Measurements from ENCODE around the gene C5orf58.

Gene C5orf58

DNA sequence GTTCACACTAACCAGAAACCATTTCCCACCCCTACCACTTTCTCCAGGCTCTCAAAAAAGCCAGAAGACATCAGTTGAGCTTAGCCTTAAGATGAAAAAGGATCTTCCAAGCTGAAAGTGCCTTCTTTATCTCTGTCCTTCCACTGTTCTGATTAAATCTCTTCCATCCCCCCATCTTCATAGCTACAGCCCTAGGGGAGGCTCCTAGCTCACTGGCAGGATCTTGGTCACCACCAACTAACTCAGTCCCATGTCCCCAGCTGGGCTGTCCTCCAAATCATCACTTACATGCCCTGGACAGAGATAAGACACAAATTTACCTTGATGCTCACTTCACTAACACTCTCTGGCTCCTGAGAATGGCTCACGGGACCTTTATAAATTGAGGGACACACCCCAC lies 50.5 kb downstream of the C5orf58 start:
- no peak for DNase-seq (ENCODE audit: low read depth)

DNA sequence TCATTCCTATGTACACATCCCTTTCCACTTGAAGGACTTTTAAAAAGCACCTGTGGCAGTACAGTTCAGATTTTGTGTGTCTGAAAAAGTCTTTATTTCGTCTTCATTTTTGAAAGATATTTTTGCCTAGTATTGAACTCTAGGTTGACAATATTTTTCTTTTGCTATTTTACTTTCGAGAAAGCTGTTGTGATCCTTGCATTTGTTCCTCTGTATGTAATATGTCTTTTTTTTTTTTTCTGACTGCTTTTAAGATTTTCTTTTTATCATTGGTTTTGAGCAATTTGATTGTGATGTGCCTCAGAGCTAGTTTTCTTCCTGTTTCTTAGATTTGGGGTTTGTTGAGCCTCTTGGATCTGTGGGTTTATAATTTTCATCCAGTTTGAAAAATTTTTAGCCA lies 51.4 kb downstream of the C5orf58 start:
- DNase-seq (ENCODE audit: low read depth): no peak

DNA sequence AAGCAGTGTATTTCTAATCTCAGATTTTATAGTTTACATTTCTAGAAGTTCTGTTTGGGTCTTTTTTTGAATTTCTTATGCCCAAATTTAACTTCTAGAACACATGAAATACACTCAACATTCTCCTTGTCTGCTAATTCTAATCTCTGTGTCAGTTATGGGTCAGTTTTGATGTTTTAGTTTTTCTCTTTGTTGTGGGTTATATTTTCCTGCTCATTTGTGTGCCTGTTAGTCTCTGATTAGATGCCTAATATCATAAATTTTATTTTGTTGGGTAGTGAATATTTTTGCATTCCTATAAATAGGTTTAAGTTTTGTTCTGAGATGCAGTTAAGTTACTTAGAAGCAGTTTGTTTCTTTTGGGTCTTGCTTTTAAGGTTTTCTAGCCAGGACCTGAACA lies 52.4 kb downstream of the C5orf58 start:
- DNase-seq (ENCODE audit: low read depth): no peak

DNA sequence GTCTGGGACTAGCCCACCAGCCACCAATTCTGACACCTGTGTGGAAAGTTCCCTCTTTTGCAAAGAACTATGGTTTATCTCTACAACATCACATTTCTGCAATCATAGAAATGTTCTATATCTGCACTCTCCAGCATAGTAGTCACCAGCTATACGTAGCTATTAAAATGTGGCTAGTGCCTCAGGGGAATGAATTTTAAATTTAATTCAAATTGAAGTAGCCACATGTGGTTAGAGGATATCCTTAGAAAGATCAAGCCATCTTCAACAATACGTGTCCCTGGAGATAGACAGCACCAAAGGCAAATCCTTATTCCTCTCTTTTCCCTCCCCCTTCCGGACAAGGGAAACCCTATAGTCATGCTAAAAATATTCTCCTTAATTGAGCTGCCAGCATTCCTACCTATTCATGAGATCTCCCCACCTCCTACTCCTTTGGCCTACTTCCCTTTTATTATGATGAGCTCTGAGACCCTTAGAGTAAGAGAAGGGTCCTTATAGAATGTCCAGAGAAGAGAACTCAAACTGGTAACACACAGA lies 53.7 kb downstream of the C5orf58 start:
- DNase-seq (ENCODE audit: low read depth): no peak

DNA sequence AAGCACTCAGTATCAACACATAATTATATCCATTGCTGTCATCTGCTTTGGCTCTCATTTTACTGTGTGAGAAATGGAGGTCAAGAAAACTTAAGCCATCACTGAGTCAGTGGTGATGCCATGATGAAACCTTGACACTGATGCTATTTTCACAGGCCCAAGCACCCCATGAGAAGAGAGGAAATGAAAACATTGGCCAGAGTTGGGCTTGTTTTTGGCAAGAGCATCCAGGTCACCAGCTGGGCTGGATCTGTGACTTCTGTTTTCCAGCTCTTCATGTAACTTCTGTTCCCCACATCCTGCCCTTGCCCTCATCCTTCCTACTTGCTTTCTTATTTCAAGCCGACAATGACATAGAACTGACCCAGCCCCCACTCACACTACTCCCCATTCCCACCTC lies 54.7 kb downstream of the C5orf58 start:
- peak; percentile 41 for DNase-seq (ENCODE audit: low read depth)

GRCh38 chr5:170288151-170288550 lies 55.4 kb downstream of the C5orf58 start:
- DNase-seq (ENCODE audit: low read depth): no peak

- DNase-seq (ENCODE audit: low read depth): no peak
Measured at GRCh38 chr5:170288551-170288950, 55.8 kb downstream of the C5orf58 start.

GRCh38 chr5:170289121-170289520 lies 56.3 kb downstream of the C5orf58 start:
- DNase-seq (ENCODE audit: low read depth): no peak

- DNase-seq (ENCODE audit: low read depth): no peak
Measured at GRCh38 chr5:170289764-170290163, 57.0 kb downstream of the C5orf58 start.

DNA sequence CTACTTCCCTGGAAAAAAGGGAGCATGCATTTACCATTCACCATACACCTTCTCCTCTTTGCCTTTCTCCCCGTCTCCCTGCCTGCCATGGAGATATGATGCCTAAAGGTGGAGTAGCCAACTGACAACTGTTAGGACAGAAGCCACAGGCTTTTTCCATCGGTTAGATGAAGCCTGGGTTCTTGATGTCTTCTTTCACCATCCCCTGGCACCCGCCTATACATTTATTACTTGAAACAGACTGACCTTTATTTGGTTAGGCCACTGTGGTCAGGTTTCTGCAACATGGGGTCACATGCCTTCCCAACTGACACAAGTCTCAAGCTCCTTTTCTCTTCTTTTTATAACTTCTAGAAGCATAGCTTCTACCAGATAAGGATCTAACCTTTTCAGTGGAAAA lies 57.7 kb downstream of the C5orf58 start:
- DNase-seq (ENCODE audit: low read depth): no peak

DNA sequence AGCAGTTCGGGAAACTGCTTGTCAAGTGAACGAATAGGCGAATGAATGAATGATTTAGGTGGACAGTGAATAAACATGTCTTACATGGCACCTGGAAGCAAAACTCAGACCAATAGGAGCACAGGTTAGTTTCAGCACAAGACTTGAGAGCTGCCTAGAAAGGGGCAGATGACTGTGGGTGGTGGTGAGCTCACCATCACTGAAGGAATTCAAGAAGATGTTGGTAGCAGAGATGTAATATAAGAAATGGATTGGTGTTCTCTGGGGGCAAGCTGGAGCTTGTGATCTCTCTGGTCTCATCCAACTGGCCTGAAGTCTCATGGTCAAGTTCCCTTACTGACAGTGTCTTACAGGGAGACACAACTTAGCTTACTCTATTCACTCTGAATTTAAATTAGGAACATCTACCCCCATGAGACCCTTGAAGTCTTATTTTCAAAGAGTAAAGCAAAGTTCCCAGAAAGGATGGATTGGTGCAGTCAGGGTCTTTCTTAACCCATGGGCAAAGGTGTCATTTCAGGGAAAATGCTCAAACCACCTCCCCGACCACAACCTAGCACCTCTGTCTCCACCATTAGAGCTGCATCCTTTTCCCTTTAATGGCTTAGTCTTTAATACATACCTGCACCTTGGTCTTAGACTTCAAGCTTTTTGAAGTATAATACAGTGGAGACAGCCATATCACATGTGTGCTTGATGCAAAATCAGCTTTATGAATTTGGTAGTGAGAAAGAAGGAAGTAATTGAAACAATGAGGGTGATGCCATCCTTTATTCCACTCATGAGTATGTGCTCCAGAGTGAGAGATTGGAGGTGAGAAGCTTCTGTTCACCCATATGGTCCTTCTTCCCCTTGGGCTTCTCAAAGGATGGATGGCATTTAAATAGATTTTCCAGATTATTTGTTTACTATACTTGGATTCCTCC lies 59.7 kb downstream of the C5orf58 start:
- DNase-seq (ENCODE audit: low read depth): no peak

DNA sequence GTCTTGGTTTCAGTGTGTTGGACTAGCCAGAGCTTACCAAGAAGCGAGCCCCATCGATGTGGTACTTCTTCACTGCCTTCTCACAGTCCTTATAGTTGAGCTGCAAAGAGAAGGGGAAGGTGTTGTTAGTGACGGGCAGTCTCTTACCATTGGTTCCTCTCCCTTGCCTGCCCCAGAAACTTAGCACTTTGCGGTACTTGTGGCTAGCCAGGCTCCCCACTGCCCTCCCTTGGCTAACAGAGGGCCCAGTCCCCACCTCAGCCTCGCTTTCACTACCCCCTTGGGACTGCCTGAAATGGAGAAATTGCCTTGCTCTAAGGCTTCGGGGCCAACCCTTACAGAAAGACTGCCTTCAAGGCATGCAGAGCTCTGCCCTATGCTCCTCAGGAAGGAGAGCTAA lies 60.5 kb downstream of the C5orf58 start:
- DNase-seq (ENCODE audit: low read depth): no peak

GRCh38 chr5:170294057-170294456 lies 61.3 kb downstream of the C5orf58 start:
- DNase-seq (ENCODE audit: low read depth): no peak

DNA sequence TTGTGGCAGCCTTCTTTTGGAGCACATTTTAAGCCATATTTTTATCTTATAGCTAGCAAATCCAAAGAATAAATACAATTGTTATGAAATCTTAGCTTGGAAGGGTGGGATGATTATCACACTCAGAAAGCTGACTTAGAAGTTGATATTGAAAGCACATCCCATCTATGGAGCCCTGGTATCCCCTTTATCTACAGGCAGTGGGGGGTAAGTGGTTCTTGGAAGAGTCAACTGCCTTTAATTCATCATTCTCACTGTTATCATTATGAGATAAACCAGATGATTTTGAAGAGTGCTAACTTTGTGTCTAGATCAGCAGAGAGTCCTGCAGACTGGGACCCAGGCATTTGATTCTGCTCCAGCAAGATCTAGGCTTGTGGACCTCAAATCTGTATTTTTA lies 61.8 kb downstream of the C5orf58 start:
- no peak for DNase-seq (ENCODE audit: low read depth)

Measured in stromal cell of bone marrow (primary cell).